Endodermal cell (in vitro differentiated cells): ENCODE results near the gene KCNMA1. TPM values are rescaled to one million over a fixed set of nuclear protein-coding genes. Genes with fewer than 3 reads are reported as not detected.

Experiments used
- DNase-seq: peaks from one replicate; pipeline ENCODE4 v3.0.0-alpha.2; 2017
- H3K27ac ChIP-seq: 2 replicates; pipeline ENCODE4 v1.5.1; 2013; ENCODE audit warnings: mild to moderate bottlenecking, low read depth, low read length, moderate library complexity
- H3K27me3 ChIP-seq: 2 replicates; pipeline ENCODE4 v1.6.1; 2013; ENCODE audit warnings: mild to moderate bottlenecking, low read length, moderate library complexity; ENCODE audit not compliant: insufficient read depth, control insufficient read depth, poor library complexity, severe bottlenecking
- H3K36me3 ChIP-seq: 2 replicates; pipeline ENCODE4 v1.7.0; 2013; ENCODE audit warnings: mild to moderate bottlenecking, low read length, moderate library complexity; ENCODE audit not compliant: control insufficient read depth, insufficient read depth
- H3K4me1 ChIP-seq: one replicate; pipeline ENCODE4 v1.7.0; 2013; ENCODE audit warnings: low read length; ENCODE audit not compliant: control insufficient read depth, insufficient read depth
- H3K4me3 ChIP-seq: 2 replicates; pipeline ENCODE4 v1.5.1; 2013; ENCODE audit warnings: mild to moderate bottlenecking, low read length, moderate library complexity
- H3K9ac ChIP-seq: 2 replicates; pipeline ENCODE4 v1.6.1; 2013; ENCODE audit warnings: mild to moderate bottlenecking, low read length, moderate library complexity; ENCODE audit not compliant: poor library complexity, severe bottlenecking; ENCODE audit errors: extremely low read depth
- H3K9me3 ChIP-seq: 2 replicates; pipeline ENCODE4 v1.6.1; 2013; ENCODE audit warnings: mild to moderate bottlenecking, low read length, moderate library complexity; ENCODE audit not compliant: control insufficient read depth
- H3K27ac Mint-ChIP-seq: 2 replicates; pipeline ENCODE4 v1.8.0; 2020; ENCODE audit warnings: mixed read lengths
- H3K27me3 Mint-ChIP-seq: 2 replicates; pipeline ENCODE4 v1.8.0; 2021; ENCODE audit warnings: mild to moderate bottlenecking, mixed read lengths; ENCODE audit not compliant: insufficient read depth
- H3K36me3 Mint-ChIP-seq: 2 replicates; pipeline ENCODE4 v1.8.0; 2020; ENCODE audit warnings: low read depth, mixed read lengths
- H3K4me1 Mint-ChIP-seq: 2 replicates; pipeline ENCODE4 v1.8.0; 2020; ENCODE audit warnings: mixed read lengths
- H3K4me3 Mint-ChIP-seq: 2 replicates; pipeline ENCODE4 v1.8.0; 2020; ENCODE audit warnings: mild to moderate bottlenecking, moderate library complexity, mixed read lengths
- H3K9me3 Mint-ChIP-seq: 2 replicates; pipeline ENCODE4 v1.8.0; 2020; ENCODE audit warnings: mild to moderate bottlenecking, mixed read lengths
- CTCF ChIP-seq: fragments of 200-600 bp; sonication (generic); conservative IDR thresholded peaks from 2 replicates; pipeline ENCODE4 v1.5.0; 2021; ENCODE audit warnings: antibody characterized with exemption, mild to moderate bottlenecking
- WGBS, 2 experiments: methylation state at CpG; one replicate each; pipeline versions ENCODE4 v1.1.5 to v1.1.7; 2013; ENCODE audit warnings: missing lambda C conversion rate in 2 of 2, mixed read lengths in 1 of 2; ENCODE audit not compliant: insufficient coverage in 1 of 2, insufficient read length in 1 of 2; 5-methylcytosine and 5-hydroxymethylcytosine counted together
- total RNA-seq, 2 donors: library from RNA; stranded (reverse); fragmentation: NEBNext Ultra II Directional in 1 of 2; extraction: Animal tissue kit (Norgen Biotek cat#: 25700) in 1 of 2; gene quantifications; 2 replicates in 1 of 2; 3 replicates in 1 of 2; pipeline ENCODE4 v1.2.1, GENCODE V29; 2021

KCNMA1 gene
- total RNA-seq, 2 donors from 2014 or later, result 0.55 to 1.3 TPM

- no peak for DNase-seq
These were observed 180.3 kb downstream of the KCNMA1 start for GRCh38 chr10:77457266-77457665.

GRCh38 chr10:77456414-77456813 is 181.2 kb downstream of the KCNMA1 start:
- Mint-ChIP-seq H3K9me3 (no peaks in the 10 kb centered on the region), H3K27me3 (peaks cover 2% of the 10 kb centered on the region), H3K4me1 (peaks cover 23% of the 10 kb centered on the region), H3K27ac (no peak overlapping the region), H3K4me3 (no peak overlapping the region), H3K36me3 (no peaks in the 10 kb centered on the region)
- 80 to 91% methylated on average over 1 to 5 of the region's 5 CpGs for WGBS, 2 experiments
- no peak for TF ChIP-seq CTCF
- no peak overlapping the region for H3K27ac ChIP-seq
- no peaks in the 10 kb centered on the region for H3K9me3 ChIP-seq
- no peak for DNase-seq
- peaks cover 4% of the 10 kb centered on the region for H3K4me1 ChIP-seq
- H3K27me3 ChIP-seq, result no peaks in the 10 kb centered on the region
- no peak overlapping the region for H3K4me3 ChIP-seq
- no peak overlapping the region for H3K9ac ChIP-seq
- no peaks in the 10 kb centered on the region for H3K36me3 ChIP-seq

More at GRCh38 chr10:77457266-77457665, 180.3 kb downstream of the KCNMA1 start:
- H3K4me1 ChIP-seq, result no peaks in the 10 kb centered on the region
- no peaks in the 10 kb centered on the region for H3K27me3 ChIP-seq
- 79 to 100% methylated on average over 1 of the region's 1 CpG for WGBS, 2 experiments
- Mint-ChIP-seq H3K36me3 (no peaks in the 10 kb centered on the region), H3K27me3 (peaks cover 2% of the 10 kb centered on the region), H3K27ac (no peak overlapping the region), H3K9me3 (no peaks in the 10 kb centered on the region), H3K4me3 (no peak overlapping the region), H3K4me1 (peaks cover 15% of the 10 kb centered on the region)
- H3K36me3 ChIP-seq, result no peaks in the 10 kb centered on the region
- H3K27ac ChIP-seq, result no peak overlapping the region
- TF ChIP-seq CTCF, result no peak
- H3K9ac ChIP-seq, result no peak overlapping the region
- H3K4me3 ChIP-seq, result no peak overlapping the region
- no peaks in the 10 kb centered on the region for H3K9me3 ChIP-seq

GRCh38 chr10:77455561-77455960 is 182.0 kb downstream of the KCNMA1 start:
- no peak for DNase-seq
- Histone ChIP-seq H3K27ac (no peak overlapping the region), H3K36me3 (no peaks in the 10 kb centered on the region), H3K4me1 (peaks cover 4% of the 10 kb centered on the region), H3K9me3 (no peaks in the 10 kb centered on the region), H3K27me3 (no peaks in the 10 kb centered on the region), H3K9ac (no peak overlapping the region), H3K4me3 (no peak overlapping the region)
- 85% methylated on average over 2 of the region's 2 CpGs; no CpG with 5 or more reads in 1 of the 2 experiments for WGBS, 2 experiments
- no peak for TF ChIP-seq CTCF
- H3K9me3 Mint-ChIP-seq, result no peaks in the 10 kb centered on the region
- no peak overlapping the region for H3K27ac Mint-ChIP-seq
- H3K4me3 Mint-ChIP-seq, result no peak overlapping the region
- H3K4me1 Mint-ChIP-seq, result peaks cover 23% of the 10 kb centered on the region
- H3K27me3 Mint-ChIP-seq, result peaks cover 2% of the 10 kb centered on the region
- H3K36me3 Mint-ChIP-seq, result no peaks in the 10 kb centered on the region
